ENCODE data around the gene PDK2.

DNA sequence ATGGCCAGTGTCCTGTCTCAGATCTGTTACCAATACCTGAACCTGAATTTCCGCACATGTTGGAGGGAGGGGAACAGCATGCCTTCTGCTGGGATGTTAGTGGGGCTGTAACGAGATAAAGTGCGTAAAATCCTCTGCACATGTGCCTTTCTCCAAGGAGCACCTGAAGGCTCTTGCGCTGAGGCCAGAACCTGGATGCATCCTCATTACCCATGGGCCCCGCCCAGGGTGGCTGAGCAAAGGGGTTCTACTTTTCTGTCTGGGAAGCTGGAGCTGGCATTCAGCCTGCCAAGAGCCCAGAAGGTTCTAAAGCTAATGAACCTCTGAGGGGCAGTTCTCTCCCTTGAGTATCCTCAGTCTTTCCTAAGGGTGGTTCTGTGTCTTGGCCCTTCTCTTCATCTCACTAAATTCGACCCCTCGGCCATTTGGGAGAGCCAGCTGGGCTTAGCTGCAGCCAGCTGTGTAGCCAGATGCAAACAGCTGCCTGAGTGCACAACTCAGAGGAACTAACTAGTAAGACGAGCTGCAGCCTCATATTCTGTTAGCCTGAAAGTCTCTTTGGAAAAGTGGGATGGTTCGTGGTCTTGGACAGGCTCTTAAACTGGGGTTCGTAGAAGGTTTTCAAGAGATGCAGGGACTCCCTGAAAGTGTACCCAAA, 36.7 kb upstream of the PDK2 start:
- TF ChIP-seq SUZ12 (IDR thresholded peaks at IDR 0.05) (no peak), SP1 (IDR thresholded peaks at IDR 0.05) (no peak), ELF4 (IDR thresholded peaks at IDR 0.05) (no peak), CTBP1 (IDR thresholded peaks at IDR 0.05; ENCODE audit: borderline replicate concordance) (no peak)

All from HEK293T (cell line).